NCI-H2107 treated with DMSO at 0.1 percent for 48 hours (cell line): ENCODE results near the gene GRIK4.
"Not testable (repeated sequence)": the region's sequence is repeated elsewhere in the genome, so short reads cannot be mapped to it uniquely, and the experiment has no call there.

Experiments used
- DNase-seq: peaks from one replicate; lab custom pipeline; 2025; ENCODE audit not compliant: unreplicated experiment; lab: John Stamatoyannopoulos, UW

GRIK4 gene

DNA sequence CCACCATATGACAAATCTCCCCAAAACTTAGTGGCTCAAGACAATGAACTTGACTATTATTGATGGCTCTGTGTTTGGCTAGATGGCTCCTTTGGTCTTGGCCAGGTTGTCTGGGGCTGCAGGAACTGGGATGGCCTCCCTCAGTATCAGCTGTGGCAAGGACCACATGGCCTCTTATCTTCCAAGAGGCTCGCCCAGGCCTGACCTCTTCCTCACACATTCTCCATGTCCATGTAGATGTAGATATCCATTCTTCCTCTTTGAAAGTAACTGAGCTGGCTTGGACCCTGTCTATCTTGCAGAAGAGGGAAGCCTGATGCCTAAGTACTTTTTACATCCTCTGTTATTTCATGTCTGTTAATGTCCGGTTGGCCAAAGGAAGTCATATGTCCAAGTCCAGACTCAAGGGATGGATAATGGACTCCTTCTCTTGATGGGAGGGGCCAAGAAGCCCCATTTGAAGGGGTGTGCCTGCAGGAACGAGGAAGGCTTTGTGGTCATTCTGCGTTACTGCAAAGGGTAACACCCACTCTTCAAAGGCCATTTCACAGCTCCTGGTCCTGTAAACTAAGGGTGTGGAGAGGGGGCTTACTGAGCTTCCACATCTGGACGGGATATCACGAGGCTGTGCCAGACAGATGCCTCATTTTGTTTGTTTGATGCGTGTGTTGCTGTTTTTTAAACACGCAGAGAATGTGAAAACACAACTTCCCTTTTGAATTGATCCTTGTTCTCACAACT lies 87.1 kb downstream of the GRIK4 start:
- DNase-seq = no peak

DNA sequence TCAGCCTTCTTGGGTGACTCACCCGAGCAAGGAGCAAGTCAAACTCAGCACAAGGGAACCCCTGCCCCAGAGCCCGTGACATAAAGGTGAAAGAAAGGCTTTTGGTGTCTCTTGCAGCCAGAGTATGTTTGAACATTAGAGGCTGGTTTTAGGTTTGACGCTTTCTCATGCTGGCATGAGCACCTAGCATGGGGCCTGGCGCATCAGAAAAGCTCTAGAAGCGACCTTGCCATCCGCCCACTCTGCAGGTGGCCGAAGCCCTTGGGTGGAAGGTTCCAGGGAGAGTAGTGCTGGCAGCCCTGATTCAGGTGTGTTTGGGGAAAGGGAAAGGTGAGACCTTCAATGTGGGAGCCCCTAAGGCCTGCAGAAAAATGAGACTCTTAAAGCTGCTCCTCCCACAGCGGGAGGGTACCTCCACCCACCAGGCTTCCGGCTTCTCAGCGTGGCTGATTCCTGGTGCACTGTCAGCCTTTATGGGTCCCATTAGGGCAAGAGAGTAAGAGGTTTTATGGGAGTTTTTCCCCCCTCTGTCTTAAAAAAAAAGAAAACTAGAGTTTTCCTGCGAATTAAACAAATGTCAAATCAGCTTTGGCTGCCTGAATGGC lies 88.4 kb downstream of the GRIK4 start:
- DNase-seq = no peak

- no peak for DNase-seq
These were observed 90.0 kb downstream of the GRIK4 start for GRCh38 chr11:120601536-120601935.

- no peak for DNase-seq
These were observed 91.5 kb downstream of the GRIK4 start for GRCh38 chr11:120603071-120603470.

- no peak for DNase-seq
These were observed 93.9 kb downstream of the GRIK4 start for GRCh38 chr11:120605469-120605868.

DNA sequence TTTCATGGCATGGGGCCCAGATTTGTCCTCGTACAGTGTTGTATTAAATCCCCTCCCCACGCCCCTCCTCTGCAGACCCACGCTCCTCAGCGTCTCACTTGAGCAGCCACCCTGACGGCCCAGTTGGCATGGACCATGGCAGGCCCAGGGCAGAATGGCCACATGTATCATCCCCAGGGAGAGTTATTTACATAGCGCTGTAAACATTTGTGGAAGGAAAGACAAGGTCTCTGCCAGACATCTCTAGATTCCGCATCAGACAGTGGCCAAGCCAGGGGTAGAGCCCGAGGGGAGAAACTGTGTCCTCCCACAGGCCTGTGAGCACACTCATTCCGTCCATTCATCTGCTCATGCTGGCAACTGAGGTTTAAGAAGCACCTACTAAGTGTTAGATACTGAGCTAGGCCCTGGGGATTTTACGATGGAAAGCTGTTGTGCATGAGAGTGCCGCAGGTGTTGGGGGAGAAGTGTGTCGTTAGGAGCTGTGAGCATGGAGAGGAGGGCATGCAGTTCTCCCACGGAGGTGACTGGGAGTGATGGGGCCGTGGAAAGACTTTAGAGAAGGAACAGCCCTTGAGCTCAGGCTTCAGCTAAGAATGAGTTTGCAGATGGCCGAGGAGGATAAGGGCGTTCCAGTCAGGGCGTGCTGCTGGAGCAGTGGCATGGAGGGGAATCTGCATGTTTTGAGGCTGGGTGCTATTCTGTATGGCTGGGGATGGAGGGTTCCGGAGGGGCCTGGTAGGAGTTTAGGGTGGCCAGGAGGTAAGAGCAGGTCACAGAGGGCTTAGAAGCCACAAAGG lies 94.9 kb downstream of the GRIK4 start:
- no peak for DNase-seq

DNA sequence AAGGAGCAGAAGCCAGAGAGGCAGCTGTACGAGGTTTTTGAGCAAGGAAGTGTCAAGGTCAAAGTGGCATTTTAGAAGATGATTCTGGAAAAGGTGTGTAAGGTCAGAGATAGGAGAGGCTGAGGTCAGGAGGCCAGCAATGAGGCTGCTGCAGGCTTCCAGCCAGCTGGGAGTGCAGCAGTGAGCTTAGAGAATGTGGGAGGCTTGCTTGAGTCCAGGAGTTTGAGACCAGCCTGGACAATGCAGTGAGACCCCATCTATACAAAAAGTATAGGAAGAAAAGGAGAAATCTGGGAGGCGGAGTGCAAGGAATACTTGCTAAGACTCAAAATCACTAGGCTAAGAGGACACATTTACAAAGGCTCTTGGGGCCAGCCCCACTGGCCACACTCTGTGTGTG lies 96.5 kb downstream of the GRIK4 start:
- no peak for DNase-seq

DNA sequence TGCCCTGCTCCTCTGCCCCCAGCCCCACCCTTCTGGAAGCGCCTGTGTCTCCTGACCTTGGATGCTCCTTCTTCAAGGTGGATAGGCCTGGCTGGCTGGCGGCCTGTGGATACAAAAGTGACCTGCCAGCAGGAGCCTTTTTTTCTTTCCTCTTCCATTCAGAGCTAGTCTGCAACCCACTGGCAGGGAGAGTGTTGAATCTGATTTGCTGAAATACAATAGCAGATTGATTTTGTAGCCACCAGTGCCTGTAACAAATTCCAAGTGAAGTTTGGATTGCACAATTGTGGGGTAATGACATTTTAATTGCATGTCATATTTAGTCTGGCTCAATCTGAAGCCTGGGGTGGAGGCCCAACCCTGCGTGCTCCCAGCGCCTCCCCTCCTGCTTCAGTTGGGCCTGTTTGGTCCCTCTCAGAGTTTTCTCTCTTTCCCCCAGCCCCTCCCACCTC lies 97.2 kb downstream of the GRIK4 start:
- DNase-seq = peak; percentile 43

DNA sequence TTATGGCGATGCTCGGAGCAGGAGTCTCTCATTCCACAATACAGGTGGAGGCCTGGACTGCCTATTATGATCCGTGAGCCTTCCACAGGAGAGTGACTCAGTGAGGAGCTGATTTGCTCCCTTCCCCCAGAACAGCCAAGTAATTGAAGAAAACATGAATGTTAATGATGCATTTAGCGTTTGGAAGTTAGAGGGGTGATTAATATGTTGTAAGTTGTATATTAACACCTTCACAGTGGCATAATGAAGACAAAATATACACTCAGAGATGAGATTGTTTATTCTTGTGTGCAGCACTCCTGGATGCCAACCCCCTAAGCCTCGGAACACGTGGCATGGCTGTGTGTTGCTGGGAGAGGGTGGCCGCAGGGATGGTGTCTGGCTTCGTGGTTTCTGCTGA lies 98.6 kb downstream of the GRIK4 start:
- no peak for DNase-seq

DNA sequence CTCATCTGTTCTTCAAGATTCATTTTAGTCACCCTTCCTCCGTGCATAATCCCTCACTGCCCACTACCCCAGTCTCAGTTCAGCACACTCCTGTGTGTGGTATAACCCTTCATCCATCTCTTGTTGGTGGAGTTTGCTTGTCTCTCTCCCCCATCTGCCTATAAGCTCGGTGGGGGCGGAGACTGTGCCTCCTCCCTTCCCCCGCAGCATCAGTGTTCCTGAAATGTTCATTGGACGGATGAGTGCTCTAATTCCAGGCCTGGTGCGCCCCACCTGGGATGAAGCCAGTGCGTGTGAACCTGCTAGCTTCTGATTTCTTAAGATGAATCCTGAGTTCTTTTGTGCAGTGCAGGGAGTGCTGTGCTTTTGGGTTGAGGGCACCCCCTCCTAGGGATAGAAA lies 100.0 kb downstream of the GRIK4 start:
- no peak for DNase-seq

DNA sequence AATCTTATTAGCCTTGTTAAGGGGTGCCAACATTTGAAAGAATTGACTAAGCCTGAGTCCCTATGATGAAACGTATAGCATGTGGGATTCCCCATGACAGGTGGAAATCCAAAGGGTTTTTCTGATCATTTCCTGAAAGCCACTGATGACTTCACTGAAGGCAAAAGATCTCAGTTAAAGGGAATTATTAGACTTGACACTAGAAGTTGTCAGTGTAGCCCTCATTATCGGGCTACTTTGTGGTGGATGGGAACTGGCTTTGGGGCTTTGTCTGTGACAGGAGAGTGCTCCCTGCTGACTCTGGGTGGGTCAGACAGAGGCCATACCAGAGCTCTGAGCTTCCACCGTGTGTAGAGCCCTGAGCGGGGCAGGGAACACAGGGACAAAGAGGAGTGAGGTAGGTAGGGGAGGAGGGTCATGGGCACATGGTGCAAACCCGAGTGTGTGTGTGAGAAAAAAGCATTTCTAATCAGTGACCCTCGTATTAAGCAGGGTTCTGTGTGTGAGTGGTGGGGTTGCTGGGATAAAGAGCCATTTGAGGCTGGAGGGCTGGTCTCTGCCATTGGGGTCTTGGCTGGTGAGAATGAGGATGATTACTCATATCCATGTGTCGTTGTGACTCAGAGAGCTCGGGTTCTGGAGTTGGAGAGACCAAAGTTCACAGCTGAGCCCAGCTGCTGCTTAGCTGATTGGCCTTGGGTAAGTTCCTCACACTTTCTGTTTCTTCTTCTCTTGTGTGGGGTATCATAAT lies 101.1 kb downstream of the GRIK4 start:
- no peak for DNase-seq

DNA sequence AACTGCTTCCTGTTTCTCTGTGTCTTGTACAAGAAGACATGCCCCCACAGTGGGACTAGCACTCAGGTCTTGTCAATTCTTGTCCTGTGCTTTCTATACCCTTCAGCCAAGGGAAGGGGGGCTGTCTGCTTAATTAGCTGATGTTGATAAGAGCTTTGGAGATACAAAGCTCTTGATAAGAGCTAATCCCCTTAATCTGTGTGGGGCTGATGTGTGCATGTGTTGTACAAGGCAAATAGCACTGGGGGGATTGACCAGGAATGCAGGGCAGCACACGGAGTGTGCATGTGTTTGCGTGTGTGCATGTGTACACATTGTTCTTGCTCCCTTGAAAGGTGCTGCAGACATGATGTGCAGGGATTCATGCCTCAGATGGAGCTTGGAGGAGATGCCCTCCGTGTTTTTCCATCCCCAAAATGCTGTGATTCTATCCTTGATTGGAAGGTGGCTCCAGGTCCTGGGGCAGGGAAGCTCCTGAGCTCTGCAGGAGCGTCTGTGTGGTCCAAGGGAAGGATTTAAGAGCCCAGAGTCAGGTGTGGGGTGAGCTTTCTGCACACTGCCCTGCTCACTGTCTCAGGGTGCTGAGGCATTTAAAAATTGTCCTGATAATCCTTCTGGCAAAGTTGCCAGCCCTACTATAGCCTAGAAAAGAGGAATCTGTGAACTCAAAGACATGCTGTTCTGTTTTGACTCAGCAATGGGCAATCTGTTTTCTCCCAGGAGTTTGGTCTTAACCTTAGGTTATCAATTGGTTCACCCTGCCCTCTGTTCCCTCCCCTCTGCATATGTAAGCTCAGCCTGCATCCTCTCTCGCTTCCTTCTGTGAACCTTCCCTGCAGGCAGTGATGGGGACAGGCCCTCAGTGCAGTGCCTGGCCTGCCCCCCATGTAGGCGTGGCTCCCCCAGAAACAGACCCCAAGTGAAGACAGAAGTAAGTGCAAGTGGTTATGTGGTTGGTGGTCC lies 102.0 kb downstream of the GRIK4 start:
- no peak for DNase-seq

DNA sequence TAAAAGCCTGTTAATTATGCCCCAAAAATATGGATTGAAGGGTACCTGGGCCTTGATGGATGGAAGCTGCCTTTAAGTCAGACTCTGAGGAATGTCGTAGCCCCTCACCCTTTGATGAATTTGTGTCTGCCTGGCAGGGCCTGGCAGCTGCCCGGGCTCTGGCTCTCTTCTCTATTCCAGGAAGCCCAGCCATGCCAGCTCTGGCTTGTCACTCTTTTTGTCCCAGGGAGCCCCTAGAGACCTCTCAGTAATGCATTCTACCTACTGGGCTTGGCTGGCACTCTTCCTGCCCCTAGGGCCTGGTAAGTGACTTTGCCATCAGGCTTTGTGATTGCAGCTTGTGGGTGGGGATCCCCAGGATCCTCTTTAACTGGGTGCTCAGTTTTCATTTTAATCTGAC lies 103.8 kb downstream of the GRIK4 start:
- DNase-seq = peak; percentile 32

DNA sequence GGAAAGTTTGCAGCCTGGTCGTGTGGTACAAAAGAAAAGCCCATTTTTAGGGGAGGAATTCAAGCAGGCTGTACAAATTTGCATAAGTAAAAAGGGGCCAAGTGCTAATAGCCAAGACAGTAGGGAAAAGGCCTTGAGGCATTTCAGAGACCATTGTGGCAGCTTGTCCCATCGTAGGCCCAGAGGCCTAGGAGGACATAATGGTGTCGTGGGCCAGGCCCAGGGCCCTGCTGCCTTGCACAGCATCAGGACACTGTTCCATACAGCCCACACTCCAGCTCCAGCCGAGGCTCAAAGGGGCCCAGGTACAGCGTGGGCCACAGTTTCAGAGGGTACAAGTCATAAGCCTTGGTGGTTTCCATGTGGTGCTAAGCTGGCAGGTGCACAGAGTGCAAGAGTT lies 106.9 kb downstream of the GRIK4 start:
- DNase-seq = no peak

- DNase-seq = no peak
These were observed 110.8 kb downstream of the GRIK4 start for GRCh38 chr11:120622189-120622875.

DNA sequence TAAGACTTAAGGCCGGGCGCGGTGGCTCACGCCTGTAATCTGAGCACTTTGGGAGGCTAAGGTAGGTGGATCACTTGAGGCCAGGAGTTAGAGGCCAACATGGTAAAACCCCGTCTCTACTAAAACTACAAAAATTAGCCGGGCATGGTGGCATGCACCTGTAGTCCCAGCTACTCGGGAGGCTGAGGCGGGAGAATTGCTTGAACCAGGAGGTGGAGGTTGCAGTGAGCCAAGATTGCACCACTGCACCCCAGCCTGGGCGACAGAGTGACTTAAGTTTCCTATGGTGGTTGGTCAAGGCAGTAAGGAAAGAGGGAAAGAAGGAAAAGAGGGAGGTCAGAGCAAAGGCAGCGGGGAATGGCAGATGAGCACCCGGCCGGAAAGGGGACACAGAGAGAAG lies 113.4 kb downstream of the GRIK4 start:
- DNase-seq = not testable (repeated sequence)

DNA sequence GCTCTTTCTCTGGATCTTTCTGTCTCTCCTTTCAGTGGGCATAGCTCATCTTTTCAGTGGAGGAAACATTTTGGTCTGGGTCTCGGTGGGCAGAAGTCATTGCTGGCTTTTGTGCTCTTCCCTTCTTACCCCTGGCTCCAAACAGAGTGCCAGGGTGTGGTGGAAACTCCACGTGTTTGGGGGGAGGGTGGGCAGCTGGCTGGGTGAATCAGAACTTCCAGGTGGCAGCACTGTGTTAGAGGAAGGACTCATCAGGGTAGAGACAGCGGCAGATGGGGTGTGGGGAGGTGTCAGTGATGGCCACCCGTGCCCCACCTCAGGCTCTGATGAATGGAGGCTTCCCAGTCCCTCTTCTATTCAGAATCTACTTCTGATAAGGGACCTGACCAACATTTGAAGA lies 114.0 kb downstream of the GRIK4 start:
- DNase-seq = no peak

DNA sequence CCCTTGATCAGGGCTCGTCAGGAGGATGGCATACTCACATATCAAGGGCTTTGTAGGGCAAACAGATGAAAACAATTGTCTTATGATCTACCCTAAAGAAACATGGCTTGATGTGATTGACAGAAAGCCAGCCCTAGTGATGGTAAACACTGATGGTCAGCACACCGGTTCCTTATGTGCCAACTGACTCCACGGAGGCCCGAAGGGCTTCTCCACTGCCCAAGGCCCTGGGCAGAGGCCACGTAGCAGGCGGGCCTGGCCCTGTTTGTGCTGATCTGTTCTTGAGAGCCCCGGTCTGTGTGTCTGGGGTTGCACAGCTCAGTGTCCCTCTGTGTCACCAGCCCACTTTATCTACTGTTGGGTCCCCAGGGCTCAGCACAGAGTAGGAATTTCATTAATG lies 115.2 kb downstream of the GRIK4 start:
- no peak for DNase-seq

DNA sequence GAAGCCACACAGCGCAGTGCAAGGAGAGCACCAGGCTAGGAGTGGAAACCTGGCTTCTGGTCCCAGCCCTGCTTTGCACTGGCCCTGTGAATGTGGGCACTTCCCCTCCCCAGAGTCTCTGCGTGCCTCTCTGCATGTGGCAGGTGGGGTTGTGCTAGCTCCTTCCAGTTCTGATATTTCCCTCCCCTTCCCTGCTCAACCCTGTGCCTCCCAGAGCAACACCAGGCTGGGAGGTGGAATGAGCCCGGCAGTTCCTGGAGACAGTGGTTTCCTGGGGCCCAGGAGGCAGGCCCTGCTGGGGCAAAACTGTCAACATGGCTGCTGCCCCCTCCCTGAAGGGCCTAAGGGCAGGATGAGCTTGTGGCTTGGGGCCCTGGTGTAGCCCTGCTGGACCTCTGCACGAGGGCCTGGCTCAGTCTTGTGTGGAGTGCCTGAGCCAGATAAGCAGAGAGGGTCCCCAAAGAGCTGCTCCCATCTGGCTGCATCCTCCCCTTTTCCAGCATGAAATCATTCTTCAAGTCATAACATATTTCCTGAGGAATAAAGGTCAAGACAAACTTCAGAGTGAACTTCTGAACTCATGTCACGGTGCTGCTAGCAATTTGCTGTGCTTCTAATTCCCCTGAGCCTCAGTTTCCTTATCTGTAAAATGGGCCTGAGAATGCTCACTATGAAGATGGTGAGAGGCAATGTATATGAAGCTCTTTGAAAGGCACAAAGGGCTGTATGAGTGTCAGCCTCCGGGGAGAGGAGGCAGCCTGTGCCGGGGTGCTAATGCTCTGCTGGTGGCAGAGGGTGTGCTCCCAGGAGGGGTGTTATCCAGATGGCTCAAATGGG lies 116.0 kb downstream of the GRIK4 start:
- DNase-seq = no peak
